Stimulated activated CD4-positive, alpha-beta T cell treated with anti-CD3 and anti-CD28 coated beads, Interleukin-1b, Interleukin-23, amount 100 ng/mL, for 4 hours (primary cell): ENCODE results near the gene GPN2.

Experiments used
- DNase-seq, 2 donors: peaks; one replicate each; pipeline ENCODE4 v3.0.0-alpha.2; 2020; ENCODE audit warnings: low read depth in 2 of 2

The GPN2 gene

GRCh38 chr1:26889551-26890466 lies at the start of gene GPN2:
Gene GPN2 (minus strand): TSS chr1:26890283. CDS start chr1:26890096, 187 bp downstream.
- DNase-seq, result peak; percentile 54 to 68

- DNase-seq, result no peak
These were observed 48.6 kb upstream of the GPN2 start for GRCh38 chr1:26938659-26939025.

DNA sequence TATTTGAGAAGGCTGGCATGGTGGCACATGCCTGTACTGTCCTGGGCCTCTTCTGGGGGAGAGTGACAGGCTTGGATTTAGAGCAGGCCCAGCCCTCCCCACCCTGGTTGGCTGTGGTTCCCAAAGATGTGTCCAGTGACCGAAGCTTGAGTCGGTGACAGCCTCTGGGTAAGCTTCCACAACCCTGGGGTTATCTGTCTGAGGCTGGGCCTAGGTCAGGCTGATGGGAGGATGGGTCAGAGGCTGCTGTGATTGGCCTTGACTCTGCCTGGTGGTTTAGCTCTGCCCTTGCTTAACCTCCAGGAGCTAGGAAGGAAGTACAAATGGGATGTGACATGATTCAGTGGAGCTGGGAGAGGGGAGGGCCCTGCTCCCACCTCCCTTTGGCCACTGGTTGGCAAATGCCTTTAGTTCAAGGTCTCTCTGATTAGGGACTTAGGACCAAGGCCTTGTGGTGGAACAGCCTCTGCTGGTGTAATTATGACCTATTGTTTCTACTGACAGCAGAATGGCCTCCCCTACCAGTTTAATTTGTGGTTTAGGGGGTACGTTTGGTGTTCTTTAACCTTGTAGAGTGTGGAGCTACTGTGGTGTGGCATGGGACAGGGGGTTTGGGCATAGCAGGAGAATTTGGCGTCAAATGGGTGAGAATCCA lies 48.0 kb upstream of the GPN2 start:
- no peak for DNase-seq

DNA sequence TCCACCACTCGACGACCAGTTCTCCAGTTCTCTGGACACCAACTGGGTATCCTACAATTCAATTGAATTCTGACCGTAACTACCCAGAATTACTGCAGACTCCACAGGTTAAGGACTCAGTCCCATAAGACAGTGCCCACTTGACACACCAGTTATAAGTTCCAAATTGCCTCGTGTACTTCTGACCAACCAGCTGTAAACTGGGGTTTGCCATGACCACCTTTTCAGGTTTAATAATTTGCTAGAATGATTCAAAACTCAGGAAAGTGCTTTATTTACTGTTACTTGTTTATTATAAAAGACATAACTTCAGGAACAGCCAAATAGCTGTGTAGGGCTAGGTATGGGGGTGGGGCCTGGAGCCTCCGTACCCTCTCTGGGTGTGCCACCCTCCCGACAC lies 46.7 kb upstream of the GPN2 start:
- DNase-seq, result no peak

GRCh38 chr1:26932531-26932930 lies 42.4 kb upstream of the GPN2 start:
- no peak for DNase-seq

DNA sequence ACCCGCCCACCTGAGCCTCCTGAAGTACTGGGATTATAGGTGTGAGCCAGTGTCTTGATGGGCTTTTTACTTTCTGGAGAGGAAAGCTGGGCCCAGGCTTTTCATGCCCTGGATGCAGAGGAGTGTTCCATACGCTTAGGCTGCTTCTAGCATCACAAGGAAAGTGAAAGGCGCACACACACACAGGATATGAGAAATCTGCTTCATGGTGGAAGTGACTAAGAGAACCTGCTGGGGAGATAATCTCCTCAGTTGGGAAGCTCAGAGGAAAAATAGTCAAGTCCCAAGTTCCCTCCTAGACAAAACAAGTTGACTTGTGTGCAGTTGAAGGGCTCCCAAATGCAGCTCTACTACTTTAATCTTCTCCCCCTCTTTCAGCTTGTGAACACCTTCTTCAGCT lies 33.6 kb upstream of the GPN2 start:
- DNase-seq, result no peak

DNA sequence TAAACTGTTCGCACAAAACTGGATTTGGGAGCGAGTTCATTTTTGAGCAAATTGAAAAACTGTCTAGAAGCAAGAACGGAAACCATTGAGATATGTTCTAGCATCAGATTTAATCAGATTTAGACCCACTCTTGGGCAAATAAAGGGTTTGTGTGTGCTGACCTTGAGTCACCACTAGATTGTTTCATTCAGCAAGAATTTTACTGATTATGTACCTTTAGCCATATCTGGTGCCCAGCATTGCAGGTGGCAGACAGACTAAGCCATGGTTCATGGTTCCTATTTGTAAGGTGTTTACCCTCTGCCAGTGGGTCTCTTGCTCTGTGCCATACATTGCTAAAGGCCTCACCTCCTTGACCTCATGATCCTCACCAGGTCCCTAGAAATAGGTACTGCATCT lies 32.8 kb upstream of the GPN2 start:
- no peak for DNase-seq

DNA sequence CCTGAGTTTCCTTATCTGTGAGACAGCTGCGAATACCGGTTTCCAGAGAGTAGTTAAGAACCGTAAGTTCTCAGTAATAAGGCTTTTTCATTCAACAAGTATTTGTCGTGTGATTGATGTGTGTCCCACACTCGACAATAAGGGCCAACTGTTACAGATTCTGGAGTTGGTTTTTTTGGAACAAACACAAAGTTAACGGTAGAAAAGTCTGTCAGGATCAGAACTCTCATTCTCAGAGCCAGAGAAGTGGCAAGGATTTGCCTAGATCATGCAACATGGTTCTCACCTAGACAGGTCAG lies 32.3 kb upstream of the GPN2 start:
- DNase-seq, result no peak

DNA sequence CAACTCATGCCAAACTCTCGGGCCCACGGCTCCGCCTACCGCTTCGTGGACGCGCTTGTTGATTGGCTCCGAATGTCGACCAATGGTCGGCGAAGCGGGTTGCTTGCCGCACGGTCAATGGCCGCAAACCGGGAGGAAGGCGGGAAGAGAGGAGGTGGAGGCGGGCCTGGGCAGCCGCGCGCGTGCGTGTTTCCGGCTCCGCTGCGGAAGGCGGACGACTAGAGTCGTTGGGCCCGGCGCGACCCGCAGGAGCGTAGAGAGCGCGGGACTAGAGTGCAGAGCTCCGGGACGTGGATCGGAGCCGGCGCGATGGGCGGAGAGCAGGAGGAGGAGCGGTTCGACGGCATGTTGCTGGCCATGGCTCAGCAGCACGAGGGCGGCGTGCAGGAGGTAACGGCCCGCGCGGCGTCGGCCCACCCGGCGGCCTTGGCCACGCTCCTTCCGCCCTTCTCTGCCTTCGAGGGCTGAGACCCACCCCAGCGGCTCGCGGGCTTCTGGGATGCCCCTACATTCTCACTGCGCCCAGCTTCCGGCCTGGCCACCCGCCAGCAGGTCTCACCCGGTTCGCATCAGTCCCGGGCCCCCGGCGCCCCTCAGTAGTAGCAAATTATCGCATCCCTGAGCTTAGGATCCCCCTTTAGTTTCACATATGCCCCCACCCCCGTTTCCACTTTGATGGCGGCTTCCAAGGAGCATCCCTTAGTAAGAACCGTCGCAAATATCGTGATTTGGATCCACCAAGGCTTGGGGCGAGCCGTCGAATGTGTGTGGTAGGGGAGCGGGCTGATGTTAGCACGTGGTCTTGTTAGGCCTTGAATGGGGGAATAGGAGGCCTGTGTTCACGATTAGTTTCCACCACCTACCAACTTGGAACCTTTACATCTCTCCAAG lies 31.7 kb upstream of the GPN2 start, which contains the start of gene NUDC:
TSS of gene NUDC (plus strand) at position 204 of the 891 bp plus-strand sequence. CDS start at position 310, 106 bp downstream.
- peak; percentile 87 to 92 for DNase-seq

GRCh38 chr1:26921126-26921539 lies 31.1 kb upstream of the GPN2 start:
- DNase-seq, result no peak

- DNase-seq, result no peak
These were observed 25.2 kb upstream of the GPN2 start for GRCh38 chr1:26915204-26915842.

- no peak for DNase-seq
These were observed 23.9 kb upstream of the GPN2 start, which contains the start of gene NR0B2 for GRCh38 chr1:26913754-26914619. Gene NR0B2 (minus strand): TSS chr1:26913975. CDS start chr1:26913940, 35 bp downstream.

DNA sequence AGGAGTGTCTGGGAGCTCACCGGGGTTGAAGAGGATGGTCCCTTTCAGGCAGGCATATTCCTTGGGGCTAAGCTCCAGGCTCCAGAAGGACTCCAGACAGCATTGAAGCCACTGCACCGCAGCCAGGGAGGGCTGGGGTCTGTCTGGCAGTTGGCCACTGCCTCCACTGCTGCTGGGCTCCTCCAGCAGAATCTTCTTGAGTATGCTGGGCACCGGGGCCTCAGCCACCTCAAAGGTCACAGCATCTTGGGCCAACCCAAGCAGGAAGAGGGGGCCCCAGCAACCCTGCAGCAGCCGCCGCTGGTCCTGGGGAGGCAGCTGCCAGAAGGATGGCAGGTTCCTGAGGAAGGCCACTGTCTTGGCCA lies 23.3 kb upstream of the GPN2 start:
- no peak for DNase-seq

GRCh38 chr1:26912147-26912490 lies 22.0 kb upstream of the GPN2 start:
- no peak for DNase-seq

- no peak for DNase-seq
These were observed 21.5 kb upstream of the GPN2 start for GRCh38 chr1:26911399-26912146.

- DNase-seq, result no peak
These were observed 20.5 kb upstream of the GPN2 start for GRCh38 chr1:26910343-26911160.

- DNase-seq, result no peak
These were observed 19.9 kb upstream of the GPN2 start for GRCh38 chr1:26909951-26910342.

GRCh38 chr1:26907071-26907917 lies 17.2 kb upstream of the GPN2 start:
- DNase-seq, result no peak
